Glutamatergic neuron (in vitro differentiated cells): ENCODE results near the gene TMEM181. TPM values are rescaled to one million over a fixed set of nuclear protein-coding genes. Genes with fewer than 3 reads are reported as not detected.

Source experiments
- DNase-seq: peaks from one replicate; pipeline ENCODE4 v3.0.0; 2022
- H3K27ac Mint-ChIP-seq: one replicate; pipeline ENCODE4 v1.8.0; 2020; ENCODE audit warnings: mild to moderate bottlenecking, mixed read lengths, inconsistent platforms; ENCODE audit not compliant: unreplicated experiment
- H3K27me3 Mint-ChIP-seq: one replicate; pipeline ENCODE4 v1.8.0; 2020; ENCODE audit warnings: mild to moderate bottlenecking, moderate library complexity, mixed read lengths, inconsistent platforms; ENCODE audit not compliant: unreplicated experiment
- H3K36me3 Mint-ChIP-seq: one replicate; pipeline ENCODE4 v1.8.0; 2020; ENCODE audit warnings: mild to moderate bottlenecking, mixed read lengths, inconsistent platforms; ENCODE audit not compliant: unreplicated experiment
- H3K4me1 Mint-ChIP-seq: one replicate; pipeline ENCODE4 v1.8.0; 2020; ENCODE audit warnings: mild to moderate bottlenecking, low read depth, mixed read lengths, inconsistent platforms; ENCODE audit not compliant: unreplicated experiment
- H3K4me3 Mint-ChIP-seq: one replicate; pipeline ENCODE4 v1.8.0; 2020; ENCODE audit warnings: mild to moderate bottlenecking, mixed read lengths, inconsistent platforms; ENCODE audit not compliant: unreplicated experiment
- H3K9me3 Mint-ChIP-seq: one replicate; pipeline ENCODE4 v1.8.0; 2020; ENCODE audit warnings: mild to moderate bottlenecking, moderate library complexity, mixed read lengths, inconsistent platforms; ENCODE audit not compliant: unreplicated experiment
- CTCF ChIP-seq: fragments of 200-600 bp; sonication (generic); IDR thresholded peaks from one replicate; pipeline ENCODE4 v1.5.0; 2021; ENCODE audit not compliant: partially characterized antibody, unreplicated experiment
- total RNA-seq: library from RNA; stranded (reverse); fragmentation: NEBNext Ultra II Directional; extraction: Animal tissue kit (Norgen Biotek cat#: 25700); gene quantifications from one replicate; pipeline ENCODE4 v1.2.1, GENCODE V29; 2021; ENCODE audit not compliant: unreplicated experiment

The TMEM181 gene
- total RNA-seq, 1 donor from 2014 or later: 44.3 TPM

- Mint-ChIP-seq H3K9me3 (peaks cover 14% of the 10 kb centered on the region), H3K4me1 (peaks cover 26% of the 10 kb centered on the region), H3K4me3 (no peak overlapping the region), H3K36me3 (peaks cover 3% of the 10 kb centered on the region), H3K27ac (no peak overlapping the region), H3K27me3 (peaks cover 8% of the 10 kb centered on the region)
- DNase-seq: no peak
- TF ChIP-seq CTCF: no peak
Measured at GRCh38 chr6:158620963-158621693, 61.2 kb downstream of the TMEM181 start.

- DNase-seq: no peak
- H3K36me3 Mint-ChIP-seq: peaks cover 3% of the 10 kb centered on the region
- TF ChIP-seq CTCF: no peak
- H3K4me1 Mint-ChIP-seq: peaks cover 34% of the 10 kb centered on the region
- H3K27ac Mint-ChIP-seq: no peak overlapping the region
- peaks cover 14% of the 10 kb centered on the region for H3K9me3 Mint-ChIP-seq
- no peak overlapping the region for H3K4me3 Mint-ChIP-seq
- H3K27me3 Mint-ChIP-seq: peaks cover 8% of the 10 kb centered on the region
Measured at GRCh38 chr6:158621694-158622544, 62.0 kb downstream of the TMEM181 start.

- peaks cover 38% of the 10 kb centered on the region for H3K4me1 Mint-ChIP-seq
- H3K9me3 Mint-ChIP-seq: peaks cover 20% of the 10 kb centered on the region
- TF ChIP-seq CTCF: no peak
- no peak for DNase-seq
- H3K4me3 Mint-ChIP-seq: no peak overlapping the region
- H3K27me3 Mint-ChIP-seq: peaks cover 15% of the 10 kb centered on the region
- H3K36me3 Mint-ChIP-seq: peaks cover 3% of the 10 kb centered on the region
- H3K27ac Mint-ChIP-seq: no peak overlapping the region
Measured at GRCh38 chr6:158622545-158623190, 62.8 kb downstream of the TMEM181 start.

- no peak for DNase-seq
- Mint-ChIP-seq H3K27ac (peak overlapping the region; percentile 84), H3K36me3 (peaks cover 3% of the 10 kb centered on the region), H3K4me3 (peak overlapping the region; percentile 7), H3K4me1 (peaks cover 51% of the 10 kb centered on the region), H3K9me3 (peaks cover 24% of the 10 kb centered on the region), H3K27me3 (peaks cover 17% of the 10 kb centered on the region)
- TF ChIP-seq CTCF: no peak
Measured at GRCh38 chr6:158624684-158625682, 65.1 kb downstream of the TMEM181 start.
